Measurements from ENCODE around the gene FAM149A. TPM values are rescaled to one million over a fixed set of nuclear protein-coding genes. Genes with fewer than 3 reads are reported as not detected.

Gene FAM149A
- total RNA-seq, 1 donor from 2014 or later, result 13.9 TPM

DNA sequence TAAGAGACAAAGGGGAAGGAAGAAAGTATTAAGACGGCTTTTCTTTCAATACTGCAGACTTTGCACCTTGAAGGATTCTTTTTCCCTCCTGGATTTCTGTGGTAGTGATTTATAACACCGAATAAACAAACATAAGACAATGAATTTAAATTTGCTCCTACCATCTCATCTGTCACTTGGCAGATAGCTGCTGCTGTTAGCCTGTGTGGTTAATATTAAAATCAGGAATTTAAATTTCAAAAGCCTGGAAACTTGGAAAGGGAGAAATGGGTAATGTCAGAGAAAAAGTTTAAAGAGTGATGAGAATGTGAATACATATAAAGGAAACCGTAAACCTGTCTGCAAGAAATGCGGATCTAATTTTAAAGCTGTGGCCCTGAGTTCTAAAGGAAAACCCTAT lies 3.4 kb downstream of the FAM149A start:
- TF ChIP-seq, protein P1, sequence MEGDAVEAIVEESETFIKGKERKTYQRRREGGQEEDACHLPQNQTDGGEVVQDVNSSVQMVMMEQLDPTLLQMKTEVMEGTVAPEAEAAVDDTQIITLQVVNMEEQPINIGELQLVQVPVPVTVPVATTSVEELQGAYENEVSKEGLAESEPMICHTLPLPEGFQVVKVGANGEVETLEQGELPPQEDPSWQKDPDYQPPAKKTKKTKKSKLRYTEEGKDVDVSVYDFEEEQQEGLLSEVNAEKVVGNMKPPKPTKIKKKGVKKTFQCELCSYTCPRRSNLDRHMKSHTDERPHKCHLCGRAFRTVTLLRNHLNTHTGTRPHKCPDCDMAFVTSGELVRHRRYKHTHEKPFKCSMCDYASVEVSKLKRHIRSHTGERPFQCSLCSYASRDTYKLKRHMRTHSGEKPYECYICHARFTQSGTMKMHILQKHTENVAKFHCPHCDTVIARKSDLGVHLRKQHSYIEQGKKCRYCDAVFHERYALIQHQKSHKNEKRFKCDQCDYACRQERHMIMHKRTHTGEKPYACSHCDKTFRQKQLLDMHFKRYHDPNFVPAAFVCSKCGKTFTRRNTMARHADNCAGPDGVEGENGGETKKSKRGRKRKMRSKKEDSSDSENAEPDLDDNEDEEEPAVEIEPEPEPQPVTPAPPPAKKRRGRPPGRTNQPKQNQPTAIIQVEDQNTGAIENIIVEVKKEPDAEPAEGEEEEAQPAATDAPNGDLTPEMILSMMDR (IDR thresholded peaks at IDR 0.05), result no peak
- Histone ChIP-seq H3K27ac (no peak overlapping the region), H3K27me3 (no peaks in the 10 kb centered on the region), H3K36me3 (no peaks in the 10 kb centered on the region), H3K4me3 (no peak overlapping the region), H3K9me3 (no peaks in the 10 kb centered on the region), H3K4me1 (peaks cover 3 to 6% of the 10 kb centered on the region in 2 donors)
- intact Hi-C loops (cut with DNase I), result no loop called here
- no peak for DNase-seq (ENCODE audit: low spot score in 2 of 2)

DNA sequence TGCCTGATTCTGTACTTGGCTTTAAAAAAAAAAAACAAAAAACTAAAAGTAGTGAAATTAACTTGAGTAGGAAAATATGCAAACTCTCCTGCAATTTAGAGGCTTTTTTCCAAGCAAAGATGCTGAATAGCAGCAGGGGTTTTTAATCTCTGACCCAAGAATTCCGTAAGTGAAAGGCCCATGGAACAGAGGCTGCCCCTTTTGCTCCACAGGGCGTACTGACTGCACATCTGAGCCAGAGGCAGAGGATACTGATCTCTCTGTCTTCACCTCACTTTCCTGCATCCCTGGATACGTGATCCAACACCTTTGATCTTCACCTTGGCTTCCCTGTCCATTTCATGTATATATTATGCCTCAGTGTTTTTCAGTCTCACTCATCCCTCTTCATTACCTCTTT lies 3.9 kb downstream of the FAM149A start:
- Histone ChIP-seq H3K27me3 (no peaks in the 10 kb centered on the region), H3K27ac (no peak overlapping the region), H3K4me3 (no peak overlapping the region), H3K4me1 (peaks cover 3 to 6% of the 10 kb centered on the region in 2 donors), H3K36me3 (no peaks in the 10 kb centered on the region), H3K9me3 (no peaks in the 10 kb centered on the region)
- DNase-seq (ENCODE audit: low spot score in 2 of 2), result no peak
- intact Hi-C loops (cut with DNase I), result no loop called here
- TF ChIP-seq, protein P1 (IDR thresholded peaks at IDR 0.05), result no peak

DNA sequence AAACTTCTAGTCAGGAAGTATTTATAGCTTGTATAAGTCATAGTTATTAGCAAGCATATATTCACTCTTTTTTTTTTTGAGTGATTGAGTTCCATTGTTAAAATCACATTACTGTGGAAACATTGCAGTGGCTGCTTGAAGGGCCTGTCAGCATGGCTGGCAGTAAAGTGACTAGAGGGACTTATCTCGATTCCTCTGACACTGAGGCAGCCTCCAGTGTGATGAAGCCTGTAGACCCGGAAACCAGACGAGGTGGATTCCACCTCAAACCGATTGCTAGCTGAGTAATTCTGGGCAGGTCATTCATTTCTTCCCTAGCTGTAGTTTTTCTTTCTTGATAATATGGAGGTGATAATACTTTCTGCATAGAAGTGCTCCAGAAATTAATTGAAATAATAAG lies 4.7 kb downstream of the FAM149A start:
- H3K4me1 ChIP-seq, result peaks cover 3 to 6% of the 10 kb centered on the region in 2 donors
- TF ChIP-seq, protein P1 (IDR thresholded peaks at IDR 0.05), result no peak
- H3K27ac ChIP-seq, result no peak overlapping the region
- intact Hi-C loops (cut with DNase I), result no loop called here
- no peaks in the 10 kb centered on the region for H3K27me3 ChIP-seq
- no peak for DNase-seq (ENCODE audit: low spot score in 2 of 2)
- no peaks in the 10 kb centered on the region for H3K9me3 ChIP-seq
- H3K36me3 ChIP-seq, result no peaks in the 10 kb centered on the region
- no peak overlapping the region for H3K4me3 ChIP-seq

DNA sequence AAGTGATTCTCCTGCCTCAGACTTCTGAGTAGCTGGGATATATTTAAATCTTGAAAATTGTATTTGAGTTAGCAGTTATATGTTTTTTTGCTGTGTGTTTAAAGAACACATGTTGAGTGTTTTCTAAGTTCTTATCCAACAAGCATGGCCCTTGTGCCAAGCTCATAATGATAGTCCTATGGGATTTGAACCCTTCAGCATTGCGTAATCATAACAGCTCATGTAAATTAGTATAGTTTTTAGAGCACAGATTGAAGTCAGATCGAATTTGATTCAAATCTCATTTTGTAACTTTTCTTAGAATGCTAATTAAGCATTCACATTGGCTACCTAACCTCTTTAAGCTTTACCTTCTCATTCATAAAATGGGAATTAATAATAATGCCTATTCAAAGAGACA lies 12.2 kb downstream of the FAM149A start:
- no peaks in the 10 kb centered on the region for H3K36me3 ChIP-seq
- no peak overlapping the region for H3K4me3 ChIP-seq
- H3K27me3 ChIP-seq, result no peaks in the 10 kb centered on the region
- intact Hi-C loops (cut with DNase I), result no loop called here
- DNase-seq (ENCODE audit: low spot score in 2 of 2), result no peak
- H3K27ac ChIP-seq, result no peak overlapping the region
- TF ChIP-seq, protein P1 (IDR thresholded peaks at IDR 0.05), result no peak
- H3K9me3 ChIP-seq, result no peaks in the 10 kb centered on the region
- no peaks in the 10 kb centered on the region for H3K4me1 ChIP-seq

DNA sequence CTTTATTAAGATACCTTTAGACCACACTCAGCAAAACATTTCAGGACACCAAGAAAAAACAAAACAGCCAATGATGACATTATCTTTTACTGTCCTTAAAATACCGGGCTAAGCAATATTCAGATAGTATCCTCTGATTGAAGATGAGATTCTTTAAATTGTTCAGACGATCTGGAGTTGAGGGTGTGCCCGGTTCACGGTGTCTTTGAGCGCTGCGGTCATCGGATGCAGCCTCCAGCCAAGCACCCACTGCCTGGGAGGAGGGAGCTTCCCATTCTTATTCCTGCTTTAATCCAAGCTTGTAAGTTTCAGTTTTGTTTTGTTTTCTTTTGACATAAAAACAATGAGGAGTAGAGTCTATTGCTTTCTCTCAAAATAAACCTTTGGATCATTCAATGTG lies 14.1 kb downstream of the FAM149A start:
- Histone ChIP-seq H3K27me3 (no peaks in the 10 kb centered on the region), H3K36me3 (no peaks in the 10 kb centered on the region), H3K4me1 (no peaks in the 10 kb centered on the region), H3K4me3 (no peak overlapping the region), H3K27ac (no peak overlapping the region), H3K9me3 (no peaks in the 10 kb centered on the region)
- DNase-seq (ENCODE audit: low spot score in 2 of 2), result no peak
- intact Hi-C loops (cut with DNase I), result no loop called here
- TF ChIP-seq, protein P1 (IDR thresholded peaks at IDR 0.05), result no peak

DNA sequence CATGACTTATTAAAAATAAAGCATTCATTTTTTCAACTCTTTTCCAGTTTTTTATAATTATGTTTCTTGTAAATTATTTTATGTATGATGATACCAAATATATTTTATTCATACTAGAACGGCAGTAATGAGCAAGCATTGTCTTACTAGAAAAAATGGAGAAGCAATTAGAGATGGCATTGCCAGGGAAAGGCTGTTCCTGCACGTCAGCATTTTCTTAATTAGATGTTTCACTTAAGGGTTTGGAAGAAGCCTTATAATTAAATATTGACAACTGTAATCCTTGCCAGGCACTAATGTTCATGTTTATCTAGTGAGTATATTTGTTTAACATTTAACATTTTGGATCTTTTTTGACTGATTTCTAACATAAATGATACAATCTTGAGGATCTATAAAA lies 16.6 kb downstream of the FAM149A start:
- Histone ChIP-seq H3K27me3 (no peaks in the 10 kb centered on the region), H3K36me3 (no peaks in the 10 kb centered on the region), H3K4me1 (no peaks in the 10 kb centered on the region), H3K9me3 (no peaks in the 10 kb centered on the region), H3K27ac (no peak overlapping the region), H3K4me3 (no peak overlapping the region)
- DNase-seq (ENCODE audit: low spot score in 2 of 2), result no peak
- TF ChIP-seq, protein P1 (IDR thresholded peaks at IDR 0.05), result no peak
- intact Hi-C loops (cut with DNase I), result no loop called here

Data from ascending aorta (tissue), 2 donors.